NK-92 (cell line): ENCODE data around the gene ZNF581.

Experiments
- DNase-seq: peaks from one replicate; lab custom pipeline; 2025; ENCODE audit not compliant: unreplicated experiment; lab: John Stamatoyannopoulos, UW

Gene ZNF581

DNA sequence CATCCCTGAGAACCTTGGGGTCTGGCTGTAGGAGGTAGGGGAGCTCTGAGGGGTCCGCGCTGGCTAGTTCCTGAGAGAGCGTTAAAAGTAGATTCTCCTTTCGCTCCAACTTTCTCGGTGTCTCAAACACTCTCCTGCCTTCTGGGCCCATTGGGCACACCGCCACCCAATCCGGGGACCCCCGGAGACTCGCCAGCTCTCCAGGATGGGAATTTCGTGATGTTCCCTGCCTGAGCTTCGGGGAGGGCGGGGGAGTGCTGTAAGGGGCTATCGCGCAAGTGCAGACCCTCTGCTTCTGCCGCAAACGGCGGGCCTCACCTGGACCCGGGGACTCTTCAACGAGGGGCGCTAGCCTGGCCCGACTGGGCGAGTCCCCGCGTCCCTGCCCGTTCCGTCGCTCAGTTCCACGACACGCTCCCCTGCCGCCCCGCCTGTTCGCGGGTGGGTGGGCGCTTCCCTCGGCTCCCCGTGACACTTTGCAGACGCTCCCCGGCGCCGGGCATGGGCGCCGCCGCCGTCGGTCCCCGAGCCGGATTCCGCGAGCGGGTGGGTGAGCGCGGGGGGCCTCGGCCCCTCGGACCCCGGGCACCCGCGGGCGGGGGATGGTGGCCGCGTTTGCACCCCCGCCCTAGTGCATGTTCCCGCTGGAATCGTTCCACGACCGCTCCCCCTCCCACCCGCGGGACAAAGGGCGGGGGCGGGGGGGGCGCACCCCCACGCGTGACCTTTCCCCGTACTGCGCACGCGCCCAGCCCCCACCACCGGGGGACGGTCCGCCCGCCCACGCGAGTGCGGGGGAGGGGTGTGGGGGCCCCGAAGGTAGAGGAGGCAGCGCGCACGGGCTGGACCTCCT, 4.5 kb downstream of the ZNF581 start, which contains the start of gene CCDC106:
CCDC106 (plus strand) TSS at position 481 of the 853 bp plus-strand sequence. CDS start 835 bp downstream, outside the sequence.
- no peak for DNase-seq

DNA sequence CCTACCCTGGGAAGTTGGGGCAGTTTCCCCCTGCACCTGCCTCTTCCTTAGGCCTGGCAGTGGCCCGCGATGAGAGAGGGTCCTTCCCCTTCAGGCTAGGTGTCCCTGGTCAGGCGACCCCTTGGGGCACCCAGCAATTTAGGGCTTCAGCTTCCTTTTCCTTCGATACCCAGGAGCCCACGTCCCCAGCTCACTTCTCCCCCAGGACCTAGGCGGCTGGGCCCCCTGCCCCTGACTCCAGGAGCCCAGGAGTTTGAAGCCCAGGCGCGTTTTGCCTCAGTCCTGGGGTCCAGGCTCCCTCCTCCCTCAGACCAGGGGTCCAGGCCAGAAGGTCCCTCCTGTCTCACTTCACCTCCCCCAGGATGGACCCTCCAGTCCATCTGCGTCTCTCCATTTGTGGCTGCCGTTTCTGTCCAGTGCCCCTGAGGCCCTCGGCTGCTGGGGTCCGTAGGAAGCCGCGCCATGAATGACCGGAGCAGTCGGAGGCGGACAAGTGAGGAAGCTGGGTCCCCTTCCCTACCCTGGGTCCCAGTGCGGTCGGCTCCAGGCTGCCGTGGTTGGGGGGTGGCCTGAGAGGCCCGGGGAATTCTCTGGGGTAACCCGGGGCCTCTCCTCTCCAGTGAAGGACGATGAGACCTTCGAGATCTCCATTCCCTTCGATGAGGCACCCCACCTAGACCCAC, 5.3 kb downstream of the ZNF581 start:
- DNase-seq: no peak

DNA sequence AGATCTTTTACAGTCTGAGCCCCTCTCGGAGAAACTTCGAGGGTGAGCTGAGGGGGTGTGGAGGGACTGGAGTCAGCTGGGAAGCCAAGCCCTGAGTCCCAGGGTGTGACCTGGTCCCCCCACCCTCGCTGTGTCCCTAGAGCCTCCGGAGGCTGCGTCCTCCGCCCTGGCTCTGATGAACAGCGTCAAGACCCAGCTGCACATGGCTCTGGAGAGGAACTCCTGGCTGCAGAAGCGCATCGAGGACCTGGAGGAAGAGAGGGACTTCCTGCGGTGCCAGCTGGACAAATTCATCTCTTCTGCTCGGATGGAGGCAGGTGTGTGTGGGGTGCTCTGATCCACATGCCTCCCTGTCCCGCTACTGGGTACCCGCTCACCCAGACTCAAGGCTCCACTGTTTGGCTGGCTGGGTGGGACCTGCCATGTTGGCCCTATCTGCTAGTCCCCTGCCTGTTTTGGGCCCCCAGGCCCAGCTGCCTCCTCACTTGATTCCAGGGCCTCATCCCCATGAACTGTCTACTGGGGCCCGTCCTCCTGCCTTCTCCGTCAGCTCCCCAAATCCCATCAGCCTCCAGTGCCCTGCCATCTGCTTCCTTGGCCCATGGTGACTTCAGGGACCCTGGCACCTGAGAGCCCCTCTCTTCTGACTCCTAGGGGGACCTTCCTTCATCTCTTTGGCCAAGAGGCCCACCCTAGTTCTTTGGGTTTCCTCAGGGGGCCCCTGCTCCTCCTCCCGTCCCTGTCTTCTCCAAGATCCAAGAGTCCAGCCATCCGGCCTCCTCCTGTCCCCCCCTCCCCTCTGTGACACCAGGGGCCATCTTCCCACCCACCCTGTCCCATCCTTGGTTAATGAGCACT, 6.0 kb downstream of the ZNF581 start:
- no peak for DNase-seq

DNA sequence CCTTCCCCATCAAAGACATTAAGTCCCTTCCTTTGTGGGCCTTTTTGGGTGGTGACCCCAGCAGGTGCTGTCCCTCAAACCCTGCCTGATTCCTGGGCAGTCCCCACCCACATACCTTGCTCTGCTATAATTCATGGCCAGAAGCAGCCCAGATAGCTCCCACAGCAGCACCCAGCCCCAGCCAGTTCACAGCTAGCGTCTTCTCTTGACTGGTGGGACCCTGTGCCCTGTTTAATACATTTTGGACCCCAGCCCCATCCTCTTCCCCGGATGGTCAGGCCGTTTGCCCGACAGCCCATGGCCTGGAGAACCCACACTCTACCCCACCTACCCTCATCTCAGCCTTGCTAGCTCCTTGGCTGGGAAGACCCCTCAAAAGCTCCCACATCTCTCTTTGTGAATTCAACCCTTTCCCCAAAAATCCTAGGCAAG, 6.7 kb downstream of the ZNF581 start:
- DNase-seq: no peak

DNA sequence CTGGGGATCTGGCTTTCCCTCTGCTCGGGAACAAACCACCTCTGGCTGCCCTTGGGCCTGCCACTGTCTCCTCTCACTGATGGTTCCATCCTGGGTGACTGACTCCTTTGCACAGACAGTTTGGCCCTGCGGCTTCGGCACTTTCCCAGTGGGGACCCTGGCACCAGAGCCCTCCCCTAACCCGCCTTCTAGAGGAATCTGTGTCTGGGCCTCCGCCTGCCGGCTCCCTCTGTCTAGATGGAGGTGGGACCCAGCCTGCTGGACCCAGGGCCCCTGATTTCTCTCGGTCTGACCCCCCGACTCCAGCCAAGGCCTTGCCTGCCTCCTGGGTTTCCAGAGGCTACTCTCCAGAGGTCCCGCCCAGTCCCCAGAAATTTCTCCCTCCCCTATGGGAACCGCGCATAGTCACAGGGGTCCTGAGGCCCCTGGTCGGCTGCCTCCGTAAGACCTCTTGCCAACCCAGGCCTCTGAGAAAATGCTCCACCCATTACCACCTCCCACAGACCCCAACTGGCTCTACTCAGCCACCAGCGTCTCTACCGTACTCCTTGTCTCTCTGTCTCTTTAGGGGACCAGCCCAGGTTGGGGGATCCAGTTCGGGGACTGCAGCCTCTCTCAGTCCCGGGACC, 7.3 kb downstream of the ZNF581 start:
- DNase-seq: no peak

DNA sequence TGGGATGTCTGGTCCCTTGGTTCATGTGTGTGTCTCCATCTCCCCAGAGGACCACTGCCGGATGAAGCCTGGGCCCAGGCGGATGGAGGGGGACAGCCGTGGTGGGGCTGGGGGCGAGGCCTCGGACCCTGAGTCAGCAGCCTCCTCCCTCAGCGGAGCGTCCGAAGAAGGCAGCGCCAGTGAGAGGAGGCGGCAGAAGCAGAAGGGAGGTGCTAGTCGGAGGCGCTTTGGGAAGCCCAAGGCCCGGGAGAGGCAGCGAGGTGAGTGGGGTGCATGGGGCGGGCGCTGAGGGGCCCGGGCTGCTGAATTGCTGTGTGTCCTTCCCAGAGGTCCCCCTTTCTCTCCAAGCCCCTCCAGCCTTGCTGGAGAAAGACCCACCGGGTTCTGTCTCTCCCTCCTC, 7.8 kb downstream of the ZNF581 start:
- no peak for DNase-seq

DNA sequence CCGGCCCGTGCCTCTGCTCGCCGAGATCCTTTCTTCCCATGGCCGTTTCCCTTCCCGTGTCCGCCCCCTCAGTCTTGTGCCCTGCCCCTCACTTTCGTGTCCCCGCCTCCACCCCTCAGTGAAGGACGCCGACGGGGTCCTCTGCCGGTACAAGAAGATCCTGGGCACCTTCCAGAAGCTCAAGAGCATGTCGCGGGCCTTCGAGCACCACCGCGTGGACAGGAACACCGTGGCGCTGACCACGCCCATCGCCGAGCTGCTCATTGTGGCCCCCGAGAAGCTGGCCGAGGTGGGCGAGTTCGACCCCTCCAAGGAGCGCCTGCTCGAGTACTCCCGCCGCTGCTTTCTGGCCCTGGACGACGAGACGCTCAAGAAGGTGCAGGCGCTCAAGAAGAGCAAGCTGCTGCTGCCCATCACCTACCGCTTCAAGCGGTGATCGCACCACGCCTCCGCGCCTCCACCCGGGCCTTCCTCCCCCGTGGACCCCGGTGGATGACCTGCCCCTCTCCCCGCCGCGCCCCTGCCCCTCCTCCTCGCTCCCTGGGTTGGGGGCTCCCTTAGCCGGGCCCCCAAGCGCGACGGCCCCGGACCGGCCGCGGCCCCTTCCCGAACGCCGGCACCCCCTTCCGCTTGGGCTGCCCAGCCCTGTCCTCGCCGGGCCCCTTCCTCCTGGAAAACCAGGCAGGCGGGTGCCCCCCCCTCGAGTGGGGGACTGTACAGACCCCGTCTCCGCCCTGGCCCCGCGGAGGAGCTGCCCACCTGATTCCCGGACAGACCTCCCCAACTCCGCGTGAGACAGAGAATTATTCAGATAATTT, 9.1 kb downstream of the ZNF581 start:
- no peak for DNase-seq

DNA sequence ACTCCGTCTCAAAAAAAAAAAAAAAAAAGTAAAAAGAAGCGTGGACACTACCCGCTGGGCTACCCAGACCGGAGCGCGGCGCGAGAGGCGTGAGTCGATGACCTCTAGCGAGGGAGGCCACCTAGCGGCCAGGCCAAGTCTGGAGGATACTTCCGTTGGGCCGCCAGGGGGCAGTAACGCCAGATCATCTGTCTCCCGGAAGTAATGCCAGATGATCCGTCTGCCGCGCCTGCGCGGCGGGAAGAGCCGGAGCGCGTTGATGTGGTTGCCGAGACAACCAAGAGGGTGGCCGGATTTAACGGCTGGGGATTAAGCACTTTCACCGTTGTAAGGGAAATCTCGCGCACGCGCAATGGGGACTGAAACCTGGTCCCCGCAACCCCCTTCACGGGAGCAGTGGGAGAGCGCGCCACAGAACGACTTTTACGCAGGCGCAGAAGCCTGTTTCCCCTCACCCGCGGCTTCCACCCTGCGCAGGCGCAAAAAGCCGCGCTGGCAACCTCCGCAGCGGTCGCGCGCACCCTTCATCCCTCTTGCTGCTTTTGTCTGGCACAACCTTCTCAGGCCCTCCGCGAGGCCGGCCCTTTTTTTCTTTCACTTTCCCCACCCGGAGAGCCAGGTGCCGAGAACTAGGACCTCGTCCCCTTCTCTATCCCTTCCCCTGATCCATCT, 10.3 kb downstream of the ZNF581 start:
- DNase-seq: peak; percentile 97

DNA sequence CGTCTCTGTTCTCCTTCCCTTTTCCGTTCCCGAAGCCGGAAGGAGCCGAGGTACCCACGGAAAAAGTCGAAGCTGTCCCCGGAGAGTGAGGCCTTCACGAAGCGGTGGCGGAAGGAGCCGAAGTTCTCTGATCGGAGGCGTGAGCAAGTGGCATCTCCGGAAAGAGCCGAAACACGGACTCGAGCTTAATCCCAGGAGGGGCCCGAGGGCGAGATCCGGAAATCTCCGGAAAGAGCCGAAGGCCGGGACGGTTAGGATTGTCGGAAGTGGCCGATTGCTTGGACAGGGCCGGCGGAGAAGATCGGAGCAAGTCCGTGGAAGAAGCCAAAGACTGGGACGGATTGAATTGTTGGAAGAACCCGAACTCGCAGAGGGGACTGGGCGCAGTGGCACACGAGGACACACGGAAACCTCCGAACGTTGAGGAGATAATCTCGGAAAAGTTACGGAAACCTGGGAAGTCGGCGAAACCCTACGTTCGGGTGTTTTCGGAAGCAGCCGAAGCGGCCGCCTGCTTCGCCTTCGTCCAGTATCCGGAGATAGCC, 10.9 kb downstream of the ZNF581 start:
- peak; percentile 96 for DNase-seq

DNA sequence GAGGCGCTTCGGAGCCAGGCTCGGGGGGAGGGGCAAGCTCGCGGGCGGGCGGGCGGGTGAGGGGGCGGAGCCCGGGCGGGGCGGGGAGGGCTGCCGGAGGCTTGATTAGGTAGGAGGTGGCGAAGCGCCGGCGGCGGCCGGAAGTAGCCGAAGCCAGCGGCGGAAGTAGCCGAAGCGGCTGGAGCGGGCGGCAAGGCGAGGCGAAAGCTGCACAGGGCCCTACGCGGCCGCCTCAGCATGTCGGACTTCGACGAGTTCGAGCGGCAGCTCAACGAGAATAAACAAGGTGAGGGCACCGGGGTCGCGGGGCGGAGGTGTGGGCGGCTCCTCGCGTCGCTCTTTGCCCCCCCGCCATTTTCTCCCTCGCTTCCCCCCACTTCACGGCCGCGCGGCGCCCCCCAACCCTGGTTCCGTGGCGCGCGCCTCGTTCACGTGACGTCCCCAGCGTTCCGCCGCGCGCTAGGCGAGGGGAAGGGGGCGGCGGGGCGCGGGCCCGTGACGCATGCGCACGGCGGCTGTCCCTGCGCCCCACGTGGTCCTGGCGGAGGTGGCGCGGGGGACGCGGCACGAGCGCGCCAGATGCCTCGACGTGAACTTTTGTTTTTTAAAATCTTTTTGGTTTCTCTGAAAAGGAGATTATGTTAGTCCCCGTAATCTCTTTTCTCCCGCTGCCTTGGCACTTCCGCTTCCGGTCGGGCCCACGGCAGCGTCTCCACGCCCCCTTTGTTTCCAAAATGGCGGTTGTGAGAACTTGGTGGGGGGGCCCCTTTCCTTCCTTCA, 11.6 kb downstream of the ZNF581 start, which contains the start of gene U2AF2:
U2AF2 (plus strand) TSS at position 168 of the 780 bp plus-strand sequence; CDS start at position 238, 70 bp downstream.
- peak; percentile 78 for DNase-seq

DNA sequence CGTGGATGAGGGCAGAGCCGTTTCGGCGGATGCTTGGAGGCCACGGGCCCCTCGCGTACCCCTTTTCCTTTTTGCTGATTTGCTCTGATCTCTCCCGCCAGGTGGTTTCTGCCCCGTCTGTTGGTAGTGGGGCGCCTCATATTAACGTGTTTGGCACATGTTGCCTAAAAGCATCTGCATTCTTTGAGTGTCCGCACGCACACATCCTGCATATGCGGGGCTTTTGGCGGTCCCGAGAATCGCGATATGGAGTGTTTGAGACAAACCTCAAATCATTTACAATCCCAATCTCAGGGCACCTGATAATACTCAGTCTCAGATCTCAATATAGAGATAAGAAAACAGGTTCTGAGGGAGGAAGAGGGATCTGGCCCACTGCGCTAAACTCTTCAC, 12.2 kb downstream of the ZNF581 start:
- DNase-seq: no peak

DNA sequence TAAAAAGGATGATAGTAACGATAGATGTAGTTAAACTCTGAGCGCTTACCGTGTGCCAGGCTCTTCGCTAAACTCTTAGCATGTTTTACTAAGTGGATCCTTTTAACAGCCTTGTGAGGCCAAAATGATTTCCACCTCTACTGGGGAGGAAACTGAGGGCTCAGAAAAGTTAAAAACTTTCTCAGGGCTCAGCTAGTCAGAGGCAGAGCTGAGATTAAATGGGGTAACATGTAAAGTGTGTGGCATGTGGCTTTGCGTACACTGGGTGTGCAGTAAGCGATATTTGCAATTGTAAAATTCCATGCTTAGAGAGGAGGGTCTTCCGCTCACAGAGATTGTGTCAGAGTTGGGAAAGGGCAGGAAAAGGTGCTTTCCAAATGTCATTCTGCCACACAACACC, 13.1 kb downstream of the ZNF581 start:
- DNase-seq: no peak

DNA sequence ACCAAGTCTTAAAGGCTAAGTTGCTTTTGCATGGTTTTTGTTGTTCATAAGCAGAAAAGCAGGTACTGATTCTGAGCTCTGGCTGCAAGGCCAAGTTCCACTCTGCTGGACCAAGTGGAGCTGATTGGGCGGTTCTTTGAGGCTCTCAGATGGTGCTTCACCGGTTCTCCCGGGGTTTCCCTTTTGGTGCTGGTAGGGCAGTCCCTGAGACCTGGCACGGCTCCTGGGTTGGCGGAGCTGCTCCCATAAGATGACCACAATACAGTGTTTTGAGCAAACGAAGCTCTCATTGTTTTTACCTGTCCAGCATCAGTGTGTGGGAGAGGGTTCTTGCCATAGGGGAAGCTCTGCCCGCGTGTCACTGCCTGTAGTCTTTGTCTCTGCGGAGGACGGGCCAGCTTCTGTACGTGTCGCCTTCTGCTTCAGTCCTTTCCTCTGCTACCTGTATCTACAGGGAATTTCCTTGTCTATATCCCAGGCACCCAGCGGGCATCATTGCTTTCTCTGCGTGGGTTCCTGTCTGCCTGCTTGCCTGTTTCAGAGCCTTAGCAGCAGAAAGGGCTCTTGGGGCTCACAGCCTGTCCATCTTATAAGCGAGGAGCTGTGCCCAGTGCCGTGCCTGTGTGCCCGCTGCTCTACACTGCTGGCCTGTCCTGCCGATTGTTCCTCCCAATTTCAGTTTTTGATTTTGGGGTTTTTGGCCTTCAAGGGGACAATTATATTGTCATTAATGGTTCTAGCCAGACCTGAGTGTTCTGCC, 13.7 kb downstream of the ZNF581 start:
- DNase-seq: no peak

DNA sequence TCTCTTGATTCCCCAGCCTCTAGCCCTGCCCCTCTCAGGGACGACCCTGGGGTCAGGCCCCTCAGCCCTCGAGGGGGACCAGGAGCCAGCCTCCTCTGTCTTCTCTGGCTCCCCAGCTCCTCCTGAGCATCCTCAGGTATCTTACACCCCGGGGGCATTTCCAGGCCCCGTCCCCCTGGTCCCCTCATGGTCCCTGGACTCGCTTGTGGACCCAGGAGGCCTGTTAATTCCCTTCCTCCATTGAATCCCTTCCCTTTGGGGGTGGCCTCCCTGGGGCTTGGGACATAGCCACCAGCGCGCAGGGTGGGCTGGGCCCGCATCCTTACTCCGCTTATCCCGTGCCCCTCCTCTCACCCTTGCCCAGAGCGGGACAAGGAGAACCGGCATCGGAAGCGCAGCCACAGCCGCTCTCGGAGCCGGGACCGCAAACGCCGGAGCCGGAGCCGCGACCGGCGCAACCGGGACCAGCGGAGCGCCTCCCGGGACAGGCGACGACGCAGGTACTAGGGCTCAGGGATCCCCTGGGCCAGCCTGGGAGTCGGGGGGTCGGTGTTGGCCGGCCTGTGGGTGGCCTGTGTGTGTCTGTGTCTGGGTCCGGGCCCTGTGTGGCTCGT, 15.5 kb downstream of the ZNF581 start:
- no peak for DNase-seq

DNA sequence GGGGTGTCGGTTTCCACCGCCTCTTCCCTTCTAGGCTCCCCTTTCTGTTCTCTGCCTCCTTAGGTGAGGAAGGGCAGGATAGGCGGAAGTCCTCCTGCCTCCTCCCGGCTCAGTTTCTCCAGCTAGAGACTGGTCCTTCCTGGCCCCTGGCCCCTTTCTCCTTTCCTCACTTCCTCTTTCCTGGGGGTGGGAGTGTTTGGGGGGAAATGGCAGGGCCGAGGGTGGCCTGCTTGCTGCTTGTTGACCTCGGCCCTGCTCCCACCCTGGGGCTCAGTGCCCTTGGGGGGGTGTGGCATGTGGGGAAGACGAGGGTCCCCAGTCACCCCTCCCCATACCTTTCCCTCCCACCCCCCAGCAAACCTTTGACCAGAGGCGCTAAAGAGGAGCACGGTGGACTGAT, 16.4 kb downstream of the ZNF581 start:
- DNase-seq: no peak

DNA sequence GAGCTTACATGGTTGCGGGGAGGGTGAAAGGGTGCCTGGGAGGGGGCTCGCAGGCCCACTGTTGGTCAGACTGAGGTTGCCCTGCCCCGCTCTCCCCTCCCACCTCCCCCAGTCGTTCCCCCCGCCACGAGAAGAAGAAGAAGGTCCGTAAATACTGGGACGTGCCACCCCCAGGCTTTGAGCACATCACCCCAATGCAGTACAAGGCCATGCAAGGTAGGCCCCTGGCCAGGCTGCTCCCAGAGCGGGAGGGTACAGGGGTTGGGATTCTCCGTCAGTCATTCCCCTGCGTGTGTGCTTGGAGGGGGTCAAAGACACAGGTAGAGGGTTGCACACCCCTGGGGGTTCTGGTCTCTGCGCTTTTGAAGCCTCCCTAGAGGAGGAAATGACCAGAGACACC, 17.0 kb downstream of the ZNF581 start:
- DNase-seq: no peak

DNA sequence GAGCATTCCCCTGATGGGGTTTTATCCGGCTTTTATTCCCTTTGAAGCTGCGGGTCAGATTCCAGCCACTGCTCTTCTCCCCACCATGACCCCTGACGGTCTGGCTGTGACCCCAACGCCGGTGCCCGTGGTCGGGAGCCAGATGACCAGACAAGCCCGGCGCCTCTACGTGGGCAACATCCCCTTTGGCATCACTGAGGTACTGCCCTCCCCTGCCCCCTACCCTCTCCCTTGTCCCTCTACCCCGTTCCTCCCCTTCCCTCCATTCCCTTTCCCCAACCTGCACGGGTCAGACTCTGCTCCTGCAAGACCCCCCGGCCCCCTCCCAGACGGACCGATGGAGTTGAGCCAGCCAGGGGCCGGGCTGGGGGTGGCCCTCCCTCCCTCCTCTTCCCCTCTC, 17.5 kb downstream of the ZNF581 start:
- DNase-seq: no peak
